Epithelial cell of proximal tubule (primary cell): Measurements from ENCODE around the gene KSR2. TPM values are rescaled to one million over a fixed set of nuclear protein-coding genes. Genes with fewer than 3 reads are reported as not detected.
"Not testable (repeated sequence)": the region's sequence is repeated elsewhere in the genome, so short reads cannot be mapped to it uniquely, and the experiment has no call there.

Experiments used
- DNase-seq: peaks from one replicate; pipeline ENCODE4 v3.0.0-alpha.2; 2011; ENCODE audit warnings: low read depth
- H3K4me3 ChIP-seq: 2 replicates; pipeline ENCODE4 v1.5.1; 2011; ENCODE audit warnings: low read depth, mild to moderate bottlenecking, low read length
- CTCF ChIP-seq: conservative IDR thresholded peaks from 2 replicates; pipeline ENCODE4 v1.5.1; 2012; ENCODE audit warnings: low read depth, mild to moderate bottlenecking, low read length
- total RNA-seq: library from RNA; depleted of rRNA; stranded (reverse); fragments of >200 nt; gene quantifications from 2 replicates; pipeline ENCODE4 v1.2.3, GENCODE V29; 2015

Gene KSR2
- total RNA-seq, 1 donor from 2014 or later: 0.29 TPM

- no peak for DNase-seq
- no peak overlapping the region for H3K4me3 ChIP-seq
- TF ChIP-seq CTCF: no peak
These were observed 328.3 kb downstream of the KSR2 start for GRCh38 chr12:117640511-117640910.

GRCh38 chr12:117629454-117629853, 339.3 kb downstream of the KSR2 start:
- TF ChIP-seq CTCF: no peak
- no peak overlapping the region for H3K4me3 ChIP-seq
- no peak for DNase-seq

GRCh38 chr12:117628711-117629110, 340.1 kb downstream of the KSR2 start:
- not testable (repeated sequence) for DNase-seq

GRCh38 chr12:117622741-117623140, 346.0 kb downstream of the KSR2 start:
- no peak for DNase-seq
- H3K4me3 ChIP-seq: no peak overlapping the region
- TF ChIP-seq CTCF: no peak

More at GRCh38 chr12:117628711-117629110, 340.1 kb downstream of the KSR2 start:
- not testable (repeated sequence) for H3K4me3 ChIP-seq

GRCh38 chr12:117622087-117622486, 346.7 kb downstream of the KSR2 start:
- no peak overlapping the region for H3K4me3 ChIP-seq
- DNase-seq: no peak
- TF ChIP-seq CTCF: no peak

GRCh38 chr12:117607778-117608177, 361.0 kb downstream of the KSR2 start:
- DNase-seq: no peak
- TF ChIP-seq CTCF: no peak
- no peak overlapping the region for H3K4me3 ChIP-seq

- no peak overlapping the region for H3K4me3 ChIP-seq
- TF ChIP-seq CTCF: no peak
- DNase-seq: no peak
These were observed 361.8 kb downstream of the KSR2 start for GRCh38 chr12:117606945-117607344.

- no peak overlapping the region for H3K4me3 ChIP-seq
These were observed 362.8 kb downstream of the KSR2 start for GRCh38 chr12:117606024-117606423.

More at GRCh38 chr12:117606024-117606423, 362.8 kb downstream of the KSR2 start:
- TF ChIP-seq CTCF: no peak
- no peak for DNase-seq
